Lung (tissue), 12 donors: ENCODE measurements around the gene STARD7. TPM values are rescaled to one million over a fixed set of nuclear protein-coding genes. Genes with fewer than 3 reads are reported as not detected.

Experiments used
- ATAC-seq: fragments of 200-7000 bp; cut with Tn5 transposase; one replicate; pipeline ENCODE4 v1.9.1; 2020; ENCODE audit warnings: moderate number of reproducible peaks; ENCODE audit not compliant: insufficient read depth, low FRiP score
- DNase-seq, 3 donors: peaks; one replicate each; pipeline ENCODE4 v3.0.0-alpha.2; 2013 to 2017
- H3K27ac ChIP-seq, 2 donors: one replicate each; pipeline ENCODE4 v1.5.1; 2013; ENCODE audit warnings: mild to moderate bottlenecking in 2 of 2, moderate library complexity in 2 of 2, control low read depth in 1 of 2, inconsistent platforms in 1 of 2, low read depth in 1 of 2, low read length in 1 of 2
- H3K27me3 ChIP-seq, 3 donors: one replicate each; pipeline ENCODE4 v1.5.1; 2013; ENCODE audit warnings: low read length in 2 of 3; ENCODE audit not compliant: control insufficient read depth in 3 of 3, insufficient read depth in 3 of 3
- H3K36me3 ChIP-seq, 4 donors: one replicate each; pipeline ENCODE4 v1.5.1; 2013; ENCODE audit warnings: low read length in 4 of 4, mild to moderate bottlenecking in 1 of 4, moderate library complexity in 1 of 4; ENCODE audit not compliant: control insufficient read depth in 4 of 4, insufficient read depth in 4 of 4
- H3K4me1 ChIP-seq, 5 donors: one replicate each; pipeline ENCODE4 v1.5.1; 2013; ENCODE audit warnings: low read length in 5 of 5, mild to moderate bottlenecking in 2 of 5, moderate library complexity in 1 of 5; ENCODE audit not compliant: control insufficient read depth in 5 of 5, insufficient read depth in 5 of 5
- H3K4me3 ChIP-seq: one replicate; pipeline ENCODE4 v1.5.1; 2013; ENCODE audit warnings: mild to moderate bottlenecking, control low read depth, moderate library complexity
- H3K9ac ChIP-seq, 2 donors: one replicate each; pipeline ENCODE4 v1.5.1; 2013; ENCODE audit warnings: low read length in 2 of 2, control low read depth in 1 of 2; ENCODE audit not compliant: insufficient read depth in 1 of 2
- H3K9me3 ChIP-seq, 4 donors: one replicate each; pipeline ENCODE4 v1.5.1; 2013; ENCODE audit warnings: low read length in 3 of 4, mild to moderate bottlenecking in 1 of 4, moderate library complexity in 1 of 4; ENCODE audit not compliant: control insufficient read depth in 4 of 4, insufficient read depth in 3 of 4
- CTCF ChIP-seq: IDR thresholded peaks from 2 replicates; pipeline ENCODE4 v1.5.1; 2012; ENCODE audit warnings: mild to moderate bottlenecking; ENCODE audit errors: control extremely low read depth, extremely low read depth
- WGBS, 2 donors: extraction: QIAGEN DNeasy Blood & Tissue Kit; methylation state at CpG; one replicate each; pipeline ENCODE4 v1.1.7; 2013; 5-methylcytosine and 5-hydroxymethylcytosine counted together
- polyA plus RNA-seq, 2 donors: library from polyadenylated mRNA; stranded (reverse); fragments of 200-250 nt; gene quantifications; one replicate each; pipeline ENCODE4 v1.2.1, GENCODE V29; 2013
- total RNA-seq, 2 donors: library from RNA; depleted of rRNA in 1 of 2; stranded (reverse); fragments of >200 nt in 1 of 2; gene quantifications; one replicate each; pipeline ENCODE4 v1.2.1, GENCODE V29; 2014 to 2021
- donor health status: control.
- donor health status: control.
- donor health status: Bipolar disorder and iron deficiency.
- donor health status: healthy.
- donor health status: DM: yes; HTN: yes; CAD: no.

STARD7 gene
- total and polyA plus RNA-seq, 4 donors, result 52.2 to 141 (median 92.9) TPM

DNA sequence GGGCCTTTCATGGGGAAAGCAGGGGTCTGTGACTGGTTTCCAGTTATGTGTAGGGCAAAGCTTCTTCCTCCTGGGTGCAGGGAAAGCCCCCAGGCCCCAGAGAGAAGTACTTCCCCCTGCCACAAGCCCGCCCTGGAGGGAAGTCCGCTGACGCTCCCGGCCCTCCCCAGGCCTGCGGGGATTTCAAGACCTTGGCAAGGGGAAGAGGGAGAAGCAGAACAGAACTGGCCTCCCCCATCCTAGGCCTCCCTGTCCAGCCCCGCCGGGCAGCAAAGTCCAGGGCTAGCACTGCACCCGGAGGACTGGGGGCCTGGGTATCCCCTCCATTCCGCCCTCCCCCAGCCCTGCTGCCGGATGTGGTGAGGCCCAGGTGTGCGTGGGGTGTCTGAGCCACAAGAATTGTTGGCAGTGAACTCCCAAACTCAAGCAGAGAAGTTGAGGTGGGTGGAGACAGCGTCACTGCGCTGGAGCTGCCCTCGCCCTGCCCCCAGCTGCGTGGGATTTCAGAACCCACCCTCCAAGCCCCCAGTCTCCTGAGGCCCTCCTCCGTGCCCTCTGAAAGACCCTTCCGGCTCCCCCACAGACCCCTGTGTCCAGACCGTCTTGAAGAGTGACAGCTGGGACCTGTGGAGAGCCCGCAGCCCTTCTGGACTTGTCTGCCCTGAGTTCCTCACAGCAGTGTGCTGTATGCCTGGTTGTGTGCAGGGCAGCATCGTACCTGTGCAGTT lies 62.3 kb downstream of the STARD7 start:
- Histone ChIP-seq H3K4me1 (peaks cover 0 to 37% (median 15%) of the 10 kb centered on the region in 5 donors), H3K36me3 (no peaks in the 10 kb centered on the region), H3K9me3 (no peaks in the 10 kb centered on the region), H3K4me3 (no peak overlapping the region), H3K27ac (peak overlapping the region in 1 of 2 donors; percentile 49), H3K9ac (no peak overlapping the region), H3K27me3 (no peaks in the 10 kb centered on the region)
- TF ChIP-seq CTCF, result no peak
- WGBS, 2 donors, result 27 to 63% methylated on average over 19 to 20 of the region's 20 CpGs
- ATAC-seq (no peak), DNase-seq (peak; percentile 20 to 41 (median 37))

DNA sequence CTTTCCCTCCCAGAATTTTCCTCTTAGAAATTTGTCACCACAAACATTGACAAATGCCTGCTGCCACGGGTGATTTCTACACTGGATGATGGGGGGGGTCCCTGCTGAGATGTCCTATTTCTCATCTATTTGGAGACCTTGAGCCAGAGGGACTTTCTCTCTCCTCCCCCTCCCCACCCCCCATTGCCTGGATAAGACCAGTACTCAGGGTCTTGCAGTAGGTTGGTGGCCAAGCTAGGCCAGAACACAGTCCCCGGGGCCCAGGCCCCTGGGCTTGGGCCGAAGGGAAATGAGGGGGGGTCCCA lies 62.8 kb downstream of the STARD7 start:
- Histone ChIP-seq H3K4me1 (peaks cover 0 to 37% (median 15%) of the 10 kb centered on the region in 5 donors), H3K4me3 (no peak overlapping the region), H3K36me3 (no peaks in the 10 kb centered on the region), H3K27me3 (no peaks in the 10 kb centered on the region), H3K9ac (no peak overlapping the region), H3K27ac (peak overlapping the region in 1 of 2 donors; percentile 49), H3K9me3 (no peaks in the 10 kb centered on the region)
- TF ChIP-seq CTCF, result no peak
- ATAC-seq (no peak), DNase-seq (no peak)
- WGBS, 2 donors, result 19 to 51% methylated on average over 3 of the region's 3 CpGs

DNA sequence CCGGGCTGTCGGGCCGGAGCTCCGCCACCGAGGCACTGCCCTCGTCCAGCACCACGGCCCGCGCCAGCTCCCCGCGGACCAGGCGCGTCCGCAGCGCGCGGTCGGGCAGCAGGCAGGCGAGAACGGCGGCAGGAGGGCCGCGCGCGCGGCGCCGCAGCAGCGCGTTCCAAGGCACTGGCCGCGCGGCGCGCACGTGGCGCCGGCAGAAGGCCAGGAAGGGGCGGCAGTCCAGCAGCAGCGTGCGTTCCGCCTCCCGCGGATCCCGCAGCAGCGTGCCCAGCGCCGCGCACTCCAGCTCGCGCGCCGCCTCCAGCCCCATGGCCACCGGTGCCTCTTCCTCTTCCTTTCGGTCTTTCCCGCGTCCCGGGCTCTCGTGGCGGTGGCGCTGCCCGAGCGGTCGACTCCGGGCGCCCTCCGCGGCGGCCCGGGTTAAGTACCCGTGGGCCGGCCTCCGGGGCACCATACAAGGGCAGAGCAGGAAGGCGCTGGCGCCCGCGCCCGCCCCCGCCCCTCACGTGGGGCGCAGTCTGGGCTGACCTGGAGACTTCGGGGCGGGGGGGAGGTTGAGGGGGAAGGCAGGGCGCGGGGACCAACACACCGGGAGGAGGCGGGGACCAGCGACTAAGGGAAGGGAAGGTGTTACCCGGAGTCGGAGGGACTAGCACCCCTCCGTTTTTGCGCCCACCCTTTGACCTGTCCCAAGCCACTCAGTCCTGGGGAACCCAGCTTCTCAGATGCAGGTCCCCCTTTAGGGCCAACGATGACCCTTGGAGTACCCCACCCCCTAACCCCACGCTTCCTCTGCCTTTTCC lies 63.4 kb downstream of the STARD7 start, which contains the start of gene DUSP2:
TSS of gene DUSP2 (minus strand) at position 405 of the 812 bp plus-strand sequence. CDS start at position 319, 86 bp downstream.
- no peak within 1 kb of the TSS for H3K9ac ChIP-seq
- peaks cover 0 to 37% (median 15%) of the 10 kb centered on the region in 5 donors for H3K4me1 ChIP-seq

More for the DNA sequence above, 63.4 kb downstream of the STARD7 start, which contains the start of gene DUSP2:
- peak; percentile 82 for ATAC-seq
- H3K4me3 ChIP-seq, result peak within 1 kb of the TSS; percentile 53
- H3K9me3 ChIP-seq, result no peaks in the 10 kb centered on the region
- peak within 1 kb of the TSS; percentile 49 to 53 for H3K27ac ChIP-seq
- TF ChIP-seq CTCF, result no peak
- WGBS, 2 donors, result 2 to 3% methylated on average over 74 to 94 of the region's 94 CpGs
- DNase-seq, result peak; percentile 70 to 88 (median 73)
- no peaks in the 10 kb centered on the region for H3K27me3 ChIP-seq
- no peaks in the 10 kb centered on the region for H3K36me3 ChIP-seq
